Activated T-cell treated with anti-CD3 and anti-CD28 coated beads for 48 hours (primary cell): ENCODE results near the gene FUT6.
"Not testable (repeated sequence)": the region's sequence is repeated elsewhere in the genome, so short reads cannot be mapped to it uniquely, and the experiment has no call there.

Source experiments
- DNase-seq: peaks from one replicate; pipeline ENCODE4 v3.0.0-alpha.2; 2020; ENCODE audit warnings: low read depth

The FUT6 gene, protein sequence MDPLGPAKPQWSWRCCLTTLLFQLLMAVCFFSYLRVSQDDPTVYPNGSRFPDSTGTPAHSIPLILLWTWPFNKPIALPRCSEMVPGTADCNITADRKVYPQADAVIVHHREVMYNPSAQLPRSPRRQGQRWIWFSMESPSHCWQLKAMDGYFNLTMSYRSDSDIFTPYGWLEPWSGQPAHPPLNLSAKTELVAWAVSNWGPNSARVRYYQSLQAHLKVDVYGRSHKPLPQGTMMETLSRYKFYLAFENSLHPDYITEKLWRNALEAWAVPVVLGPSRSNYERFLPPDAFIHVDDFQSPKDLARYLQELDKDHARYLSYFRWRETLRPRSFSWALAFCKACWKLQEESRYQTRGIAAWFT

DNA sequence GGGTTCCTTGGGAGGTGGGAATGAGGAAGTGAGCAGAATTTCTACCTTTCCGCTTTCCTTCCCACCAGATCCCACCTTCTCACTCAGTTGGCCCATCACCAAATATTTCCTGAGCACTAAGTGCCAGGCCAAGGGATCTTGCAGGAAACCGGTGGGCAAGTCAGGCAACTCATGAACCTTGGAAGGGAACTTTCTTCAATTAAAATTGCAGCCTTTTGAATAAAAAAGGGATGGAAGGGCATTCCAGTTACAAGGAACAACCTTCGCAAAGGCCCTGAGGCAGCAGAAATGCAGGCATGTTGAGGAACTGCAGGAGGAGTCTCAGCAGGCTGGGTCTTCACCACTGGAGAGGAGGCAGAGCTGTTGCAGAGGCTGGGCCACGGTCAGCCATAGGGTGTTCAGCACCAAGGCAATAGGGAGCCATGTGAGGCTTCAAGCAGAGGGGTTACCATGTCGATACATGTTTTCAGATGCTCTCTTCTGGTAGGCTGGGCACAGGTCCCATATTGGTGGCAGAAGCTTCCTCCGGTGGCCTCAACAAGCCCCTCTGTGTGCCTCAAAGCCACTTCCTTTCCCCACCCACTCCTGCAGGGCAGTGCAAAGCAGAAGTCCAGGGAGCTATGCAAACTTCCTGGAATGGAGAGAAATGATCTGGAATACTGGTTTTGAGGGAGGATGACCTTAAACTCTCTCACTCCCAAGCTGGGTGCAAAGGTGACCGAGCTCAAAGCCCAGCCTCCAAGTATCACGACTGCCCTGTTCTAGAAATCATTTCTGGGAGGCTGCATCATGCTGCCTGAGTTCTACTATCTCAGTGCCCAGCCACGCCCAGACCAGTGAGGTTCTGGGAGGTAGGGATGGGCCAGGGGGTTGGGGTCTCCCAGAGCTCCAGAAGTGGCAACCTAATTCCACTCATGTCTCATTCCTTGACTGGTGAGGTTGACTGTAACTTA is at the start of gene FUT6:
FUT6 (minus strand) TSS at position 638 of the 953 bp plus-strand sequence. CDS start 7,135 bp downstream, outside the sequence.
- DNase-seq: no peak

DNA sequence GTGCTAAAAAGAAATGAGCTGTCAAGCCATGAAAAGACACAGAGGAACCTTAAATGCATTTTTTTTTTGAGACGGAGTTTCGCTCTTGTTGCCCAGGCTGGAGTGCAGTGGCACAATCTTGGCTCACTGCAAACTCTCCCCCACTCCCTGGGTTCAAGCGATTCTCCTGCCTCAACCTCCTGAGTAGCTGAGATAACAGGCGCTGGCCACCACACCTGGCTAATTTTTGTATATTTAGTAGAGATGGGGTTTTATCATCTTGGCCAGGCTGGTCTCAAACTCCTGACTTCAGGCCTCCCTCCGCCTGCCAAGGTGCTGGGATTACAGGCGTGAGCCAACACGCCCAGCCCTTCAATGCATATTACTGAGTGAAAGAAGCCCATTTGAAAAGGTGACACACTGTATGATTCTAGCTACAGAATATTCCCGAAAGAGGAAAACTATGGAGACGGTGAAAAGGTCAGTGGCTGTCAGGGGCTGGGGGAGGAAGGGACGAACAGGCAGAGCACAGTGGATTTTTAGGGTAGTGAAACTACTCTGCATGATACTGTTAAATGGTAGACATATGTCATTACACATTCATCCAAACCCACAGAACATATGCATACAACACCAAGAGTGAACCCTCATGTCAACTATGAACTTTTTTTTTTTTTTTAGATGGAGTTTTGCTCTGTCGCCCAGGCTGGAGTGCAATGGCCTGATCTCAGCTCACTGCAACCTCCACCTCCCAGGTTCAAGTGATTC is 44.7 kb upstream of the FUT6 start:
- DNase-seq: not testable (repeated sequence)

DNA sequence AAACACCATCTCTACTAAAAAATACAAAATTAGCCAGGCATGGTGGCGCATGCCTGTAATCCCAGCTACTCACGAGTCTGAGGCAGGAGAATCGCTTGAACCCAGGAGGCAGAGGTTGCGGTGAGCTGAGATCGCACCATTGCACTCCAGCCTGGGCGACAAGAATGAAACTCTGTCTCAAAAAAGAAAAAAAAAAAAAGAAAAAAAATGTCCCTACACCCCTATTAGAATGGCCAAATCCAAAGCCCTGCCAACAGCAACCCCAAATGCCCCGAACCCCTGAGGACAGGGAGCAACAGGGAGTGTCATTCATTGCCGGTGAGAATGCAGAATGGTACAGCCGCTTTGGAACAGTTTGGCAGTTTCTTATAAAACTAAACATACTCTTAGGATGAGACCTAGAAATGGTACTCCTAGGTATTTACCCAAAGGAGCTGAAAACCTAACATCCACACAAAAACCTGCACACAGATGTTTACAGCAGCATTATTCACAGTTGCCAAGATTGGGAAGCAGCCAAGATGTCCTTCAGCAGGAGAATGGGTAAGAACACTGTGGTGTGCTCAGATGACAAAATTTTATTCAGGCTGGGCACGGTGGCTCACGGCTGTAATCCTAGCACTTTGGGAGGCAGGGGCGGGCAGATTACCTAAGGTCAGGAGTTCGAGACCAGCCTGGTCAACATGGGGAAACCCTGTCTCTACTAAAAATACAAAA is 43.8 kb upstream of the FUT6 start:
- DNase-seq: not testable (repeated sequence)

DNA sequence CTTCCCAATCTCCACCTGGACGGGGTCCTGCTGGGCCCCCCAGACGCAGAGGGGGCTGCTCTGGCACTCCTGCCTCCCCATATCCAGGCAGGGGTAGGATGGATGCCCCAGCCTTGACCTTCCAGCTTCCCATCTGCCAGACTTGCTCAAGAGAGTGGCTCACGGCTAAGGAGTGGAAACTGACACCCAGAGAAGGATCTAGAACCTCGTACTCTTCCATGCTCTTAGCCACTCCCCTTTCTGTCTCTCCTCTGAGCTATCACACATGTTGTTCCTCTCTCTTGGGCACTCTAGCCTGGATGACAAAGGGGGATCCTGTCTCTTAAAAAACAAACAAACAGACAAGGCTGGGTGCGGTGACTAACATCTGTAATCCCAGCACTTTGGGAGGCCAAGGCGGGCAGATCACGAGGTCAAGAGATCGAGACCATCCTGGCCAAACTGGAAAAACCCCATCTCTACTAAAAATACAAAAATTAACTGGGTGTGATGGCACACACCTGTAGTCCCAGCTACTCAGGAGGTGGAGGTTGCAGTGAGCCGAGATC is 43.0 kb upstream of the FUT6 start:
- no peak for DNase-seq

DNA sequence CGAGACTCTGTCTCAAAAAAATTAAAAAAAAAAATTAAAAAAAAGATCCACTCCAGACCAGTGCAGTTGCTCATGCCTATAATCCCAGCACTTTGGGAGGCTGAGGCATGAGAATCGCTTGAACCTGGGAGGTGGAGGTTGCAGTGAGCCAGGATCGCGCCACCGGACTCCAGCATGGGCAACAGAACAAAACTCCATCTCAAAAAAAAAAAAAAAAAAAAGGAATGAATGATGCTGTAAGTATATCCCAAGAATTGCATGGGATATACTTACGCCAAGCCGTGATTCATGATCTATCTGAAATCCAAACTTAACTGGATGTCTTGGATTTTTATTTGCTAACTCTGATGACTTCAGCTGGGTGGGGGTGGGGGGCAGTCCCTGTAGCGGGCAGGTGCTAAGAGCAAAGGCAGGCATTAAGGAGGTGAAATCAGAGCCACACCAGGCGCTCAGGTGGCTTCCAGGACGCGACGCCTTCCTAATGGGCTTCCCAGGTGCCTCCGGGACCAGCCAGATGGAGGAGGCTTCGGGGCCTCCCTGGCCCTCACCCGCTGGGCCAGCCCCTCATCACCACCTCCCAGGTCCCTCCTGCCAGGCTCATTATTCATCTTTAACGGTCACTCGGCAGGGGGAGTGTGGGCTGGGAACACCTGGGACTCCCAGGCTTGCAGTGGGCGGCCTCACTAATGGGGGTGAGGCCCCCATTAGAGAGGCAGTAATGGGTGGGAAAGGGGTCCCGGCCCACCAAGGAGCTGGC is 42.2 kb upstream of the FUT6 start:
- no peak for DNase-seq

DNA sequence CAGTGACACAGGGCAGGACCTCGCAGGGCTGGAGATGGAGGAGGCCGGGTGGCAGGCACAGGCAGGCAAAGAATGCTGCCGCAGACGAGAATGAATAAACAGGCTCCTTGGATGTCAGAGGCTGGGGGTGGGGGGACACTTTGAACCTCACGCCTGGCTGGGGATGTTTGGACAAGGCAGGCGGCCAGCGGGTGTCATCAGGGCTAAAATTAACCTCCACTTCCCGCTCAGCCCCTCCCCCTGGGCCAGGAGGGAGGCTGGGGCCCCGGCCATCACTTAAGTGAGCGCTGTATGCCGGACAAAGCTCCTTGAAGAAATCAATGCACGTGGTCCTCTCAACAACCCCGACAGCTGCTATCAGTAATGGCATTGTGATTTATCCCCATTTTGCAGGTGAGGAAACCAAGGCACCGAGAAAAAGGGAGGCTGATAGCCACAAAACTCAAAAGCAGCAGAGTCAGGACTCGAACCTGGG is 41.1 kb upstream of the FUT6 start:
- no peak for DNase-seq

GRCh38 chr19:5880196-5880595 is 40.7 kb upstream of the FUT6 start:
- DNase-seq: no peak

GRCh38 chr19:5877882-5878281 is 38.4 kb upstream of the FUT6 start:
- DNase-seq: no peak

- no peak for DNase-seq
These were observed 37.9 kb upstream of the FUT6 start for GRCh38 chr19:5877427-5877826.

DNA sequence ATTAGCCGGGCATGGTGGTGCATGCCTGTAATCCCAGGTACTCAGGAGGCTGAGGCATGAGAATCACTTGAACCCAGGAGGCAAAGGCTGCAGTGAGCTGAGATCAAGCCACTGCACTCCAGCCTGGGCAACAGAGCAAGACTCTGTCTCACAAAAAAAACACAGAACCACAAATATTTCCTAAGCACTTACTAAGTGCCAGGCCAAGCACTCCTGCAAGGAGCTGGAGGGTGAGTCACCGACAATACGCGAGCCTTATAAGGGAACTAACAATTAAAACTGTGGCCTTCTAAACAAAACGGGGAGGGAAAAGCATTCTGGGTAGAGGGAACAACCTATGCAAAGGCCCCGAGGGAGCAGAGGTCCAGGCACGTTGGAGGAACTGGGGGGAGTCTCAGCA is 35.0 kb upstream of the FUT6 start:
- DNase-seq: not testable (repeated sequence)

GRCh38 chr19:5873617-5874199 is 34.2 kb upstream of the FUT6 start:
- DNase-seq: no peak

GRCh38 chr19:5870986-5871394 is 31.5 kb upstream of the FUT6 start:
- DNase-seq: no peak

- no peak for DNase-seq
These were observed 28.0 kb upstream of the FUT6 start for GRCh38 chr19:5867201-5868136.

DNA sequence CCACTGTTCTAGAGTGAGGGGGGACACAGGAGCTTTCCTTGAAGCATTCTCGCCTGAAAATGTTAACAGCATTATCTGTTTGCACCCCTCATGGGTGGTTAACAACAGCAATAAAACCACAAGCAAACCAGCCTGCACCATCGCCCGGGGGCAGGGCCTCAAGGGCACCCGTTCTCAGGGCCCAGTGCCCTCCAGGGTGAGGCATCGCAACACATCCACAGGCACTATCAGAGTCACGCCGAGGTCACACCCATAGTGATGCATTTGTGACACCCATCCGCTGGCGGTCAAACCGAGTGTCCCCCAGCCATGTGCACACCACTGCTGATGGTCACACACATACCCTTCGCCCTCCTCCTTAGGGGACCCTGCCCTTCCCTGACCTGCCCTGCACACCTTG is 26.3 kb upstream of the FUT6 start:
- no peak for DNase-seq

- no peak for DNase-seq
These were observed 25.4 kb upstream of the FUT6 start for GRCh38 chr19:5864725-5865486.

- no peak for DNase-seq
These were observed 24.7 kb upstream of the FUT6 start for GRCh38 chr19:5864013-5864720.

GRCh38 chr19:5863030-5863665 is 23.6 kb upstream of the FUT6 start:
- DNase-seq: no peak
